HEK293 (cell line): Measurements from ENCODE around the gene FXR1.

Source experiments
- BCL6B ChIP-seq: fragments of 450-650 bp; formaldehyde crosslinking; IDR thresholded peaks from 2 replicates; pipeline ENCODE4 v1.5.1; 2017; ENCODE audit warnings: missing biosample characterization, missing genetic modification characterization
- GLIS2 ChIP-seq: fragments of 450-650 bp; formaldehyde crosslinking; IDR thresholded peaks from 2 replicates; pipeline ENCODE4 v1.5.1; 2016; ENCODE audit warnings: missing biosample characterization, missing genetic modification characterization
- HOXD13 ChIP-seq: sonication (generic); formaldehyde crosslinking; IDR thresholded peaks from 2 replicates; pipeline ENCODE4 v1.8.0; 2022; ENCODE audit warnings: missing genetic modification reagents, borderline replicate concordance
- INSM2 ChIP-seq: fragments of 450-650 bp; formaldehyde crosslinking; IDR thresholded peaks from 2 replicates; pipeline ENCODE4 v1.5.1; 2016; ENCODE audit warnings: missing biosample characterization, missing genetic modification characterization
- KLF1 ChIP-seq: fragments of 450-650 bp; formaldehyde crosslinking; IDR thresholded peaks from 2 replicates; pipeline ENCODE4 v1.5.1; 2016; ENCODE audit warnings: missing biosample characterization, missing genetic modification characterization
- MYNN ChIP-seq: fragments of 450-650 bp; formaldehyde crosslinking; IDR thresholded peaks from 2 replicates; pipeline ENCODE4 v1.5.1; 2016; ENCODE audit warnings: missing biosample characterization, missing genetic modification characterization, borderline replicate concordance
- OSR2 ChIP-seq: fragments of 450-650 bp; formaldehyde crosslinking; IDR thresholded peaks from 2 replicates; pipeline ENCODE4 v1.5.1; 2016; ENCODE audit warnings: missing biosample characterization, missing genetic modification characterization
- PATZ1 ChIP-seq: fragments of 450-650 bp; formaldehyde crosslinking; IDR thresholded peaks from 2 replicates; pipeline ENCODE4 v1.5.1; 2016; ENCODE audit warnings: missing biosample characterization, missing genetic modification characterization
- PRDM10 ChIP-seq: fragments of 450-650 bp; formaldehyde crosslinking; IDR thresholded peaks from 2 replicates; pipeline ENCODE4 v1.5.1; 2016; ENCODE audit warnings: missing biosample characterization, missing genetic modification characterization
- PRDM2 ChIP-seq: fragments of 450-650 bp; formaldehyde crosslinking; IDR thresholded peaks from 2 replicates; pipeline ENCODE4 v1.5.1; 2016; ENCODE audit warnings: missing biosample characterization, missing genetic modification characterization, borderline replicate concordance
- YY1 ChIP-seq: fragments of 450-650 bp; formaldehyde crosslinking; IDR thresholded peaks from 2 replicates; pipeline ENCODE4 v1.5.1; 2018; ENCODE audit warnings: missing biosample characterization, missing genetic modification characterization
- ZBTB10 ChIP-seq: fragments of 450-650 bp; formaldehyde crosslinking; IDR thresholded peaks from 2 replicates; pipeline ENCODE4 v1.5.1; 2016; ENCODE audit warnings: missing biosample characterization, missing genetic modification characterization
- ZBTB44 ChIP-seq: fragments of 450-650 bp; IDR thresholded peaks from 2 replicates; pipeline ENCODE4 v1.5.1; 2018; ENCODE audit warnings: missing biosample characterization, mild to moderate bottlenecking, missing genetic modification characterization
- ZFP37 ChIP-seq: fragments of 450-650 bp; formaldehyde crosslinking; IDR thresholded peaks from 2 replicates; pipeline ENCODE4 v1.5.1; 2016; ENCODE audit warnings: missing biosample characterization, missing genetic modification characterization
- ZIC2 ChIP-seq: fragments of 450-650 bp; formaldehyde crosslinking; IDR thresholded peaks from 2 replicates; pipeline ENCODE4 v1.5.1; 2016; ENCODE audit warnings: missing biosample characterization, missing genetic modification characterization
- ZNF391 ChIP-seq: fragments of 450-650 bp; formaldehyde crosslinking; IDR thresholded peaks from 2 replicates; pipeline ENCODE4 v1.5.1; 2016; ENCODE audit warnings: low read depth, missing biosample characterization, missing genetic modification characterization, borderline replicate concordance
- ZNF423 ChIP-seq: fragments of 450-650 bp; formaldehyde crosslinking; IDR thresholded peaks from 2 replicates; pipeline ENCODE4 v1.5.1; 2016; ENCODE audit warnings: missing biosample characterization, missing genetic modification characterization
- ZNF629 ChIP-seq: fragments of 450-650 bp; formaldehyde crosslinking; IDR thresholded peaks from 2 replicates; pipeline ENCODE4 v1.5.1; 2017; ENCODE audit warnings: missing biosample characterization, missing genetic modification characterization

Gene FXR1

GRCh38 chr3:180912304-180913296 is at the start of gene FXR1 (continued):
- TF ChIP-seq INSM2 (tag by site-specific recombination) (no peak), MYNN (tag by site-specific recombination) (no peak), HOXD13 (no peak), ZFP37 (tag by site-specific recombination) (no peak), ZNF629 (tag by site-specific recombination) (peak; percentile 39; the same call in 1 of the 2 replicates), ZNF423 (tag by site-specific recombination) (peak; percentile 91), OSR2 (tag by site-specific recombination) (no peak), PRDM10 (peak; percentile 44; the same call in 1 of the 2 replicates), ZIC2 (tag by site-specific recombination) (peak; percentile 69), ZBTB44 (tag by site-specific recombination) (no peak), PATZ1 (peak; percentile 48; the same call in 1 of the 2 replicates), YY1 (tag by site-specific recombination) (peak; percentile 69), BCL6B (tag by site-specific recombination) (no peak), KLF1 (tag by site-specific recombination) (peak; percentile 45), ZNF391 (tag by site-specific recombination) (no peak), ZBTB10 (peak; percentile 53; the same call in 1 of the 2 replicates), PRDM2 (tag by site-specific recombination) (no peak), GLIS2 (tag by site-specific recombination) (peak; percentile 98)
